BE2C (cell line): ENCODE results near the gene APOA4.
A peak's percentile ranks its signal among the peaks of the same experiment; 100 is the strongest.

Experiments
- DNase-seq: peaks from one replicate; pipeline ENCODE4 v3.0.0-alpha.2; 2020
- H3K27me3 ChIP-seq: fragments of 250-450 bp; sonication (Bioruptor Pico); 2 replicates; pipeline ENCODE4 v1.5.1; 2020; ENCODE audit warnings: mild to moderate bottlenecking
- H3K36me3 ChIP-seq: fragments of 250-450 bp; sonication (Bioruptor Pico); 2 replicates; pipeline ENCODE4 v1.5.1; 2020; ENCODE audit warnings: mild to moderate bottlenecking
- H3K4me1 ChIP-seq: fragments of 250-450 bp; sonication (Bioruptor Pico); 2 replicates; pipeline ENCODE4 v1.5.1; 2020
- H3K4me3 ChIP-seq: 2 replicates; pipeline ENCODE4 v1.5.1; 2011; ENCODE audit warnings: low read depth, low read length
- H3K9me3 ChIP-seq: fragments of 250-450 bp; sonication (Bioruptor Pico); 2 replicates; pipeline ENCODE4 v1.5.1; 2020
- CTCF ChIP-seq: IDR thresholded peaks from 2 replicates; pipeline ENCODE4 v1.5.1; 2012; ENCODE audit warnings: mild to moderate bottlenecking, low read depth, low read length

The APOA4 gene

GRCh38 chr11:116792869-116793771 is 30.0 kb downstream of the APOA4 start:
- no peak overlapping the region for H3K4me3 ChIP-seq
- H3K36me3 ChIP-seq = no peaks in the 10 kb centered on the region
- peaks cover 3% of the 10 kb centered on the region; the same call in 1 of the 2 replicates for H3K4me1 ChIP-seq
- no peaks in the 10 kb centered on the region for H3K27me3 ChIP-seq
- no peaks in the 10 kb centered on the region for H3K9me3 ChIP-seq
- DNase-seq = no peak
- no peak for TF ChIP-seq CTCF

GRCh38 chr11:116792144-116792868 is 30.8 kb downstream of the APOA4 start:
- no peak for DNase-seq
- H3K9me3 ChIP-seq = no peaks in the 10 kb centered on the region
- H3K4me3 ChIP-seq = no peak overlapping the region
- TF ChIP-seq CTCF = no peak
- H3K36me3 ChIP-seq = no peaks in the 10 kb centered on the region
- no peaks in the 10 kb centered on the region for H3K4me1 ChIP-seq
- H3K27me3 ChIP-seq = no peaks in the 10 kb centered on the region

GRCh38 chr11:116791813-116792143 is 31.3 kb downstream of the APOA4 start, which contains the start of gene APOA5:
Gene APOA5, minus strand, starts transcription at chr11:116791879. Its CDS starts 19 bp downstream, at chr11:116791860.
- H3K36me3 ChIP-seq = no peaks in the 10 kb centered on the region
- no peak within 1 kb of the TSS for H3K4me3 ChIP-seq
- H3K4me1 ChIP-seq = no peaks in the 10 kb centered on the region
- no peaks in the 10 kb centered on the region for H3K9me3 ChIP-seq
- no peaks in the 10 kb centered on the region for H3K27me3 ChIP-seq
- DNase-seq = no peak
- no peak for TF ChIP-seq CTCF

GRCh38 chr11:116791002-116791812 is 31.9 kb downstream of the APOA4 start:
- H3K27me3 ChIP-seq = no peaks in the 10 kb centered on the region
- no peaks in the 10 kb centered on the region for H3K4me1 ChIP-seq
- peak; percentile 91 for TF ChIP-seq CTCF
- no peaks in the 10 kb centered on the region for H3K9me3 ChIP-seq
- no peak overlapping the region for H3K4me3 ChIP-seq
- peaks cover 2% of the 10 kb centered on the region; the same call in 1 of the 2 replicates for H3K36me3 ChIP-seq
- DNase-seq = peak; percentile 87

DNA sequence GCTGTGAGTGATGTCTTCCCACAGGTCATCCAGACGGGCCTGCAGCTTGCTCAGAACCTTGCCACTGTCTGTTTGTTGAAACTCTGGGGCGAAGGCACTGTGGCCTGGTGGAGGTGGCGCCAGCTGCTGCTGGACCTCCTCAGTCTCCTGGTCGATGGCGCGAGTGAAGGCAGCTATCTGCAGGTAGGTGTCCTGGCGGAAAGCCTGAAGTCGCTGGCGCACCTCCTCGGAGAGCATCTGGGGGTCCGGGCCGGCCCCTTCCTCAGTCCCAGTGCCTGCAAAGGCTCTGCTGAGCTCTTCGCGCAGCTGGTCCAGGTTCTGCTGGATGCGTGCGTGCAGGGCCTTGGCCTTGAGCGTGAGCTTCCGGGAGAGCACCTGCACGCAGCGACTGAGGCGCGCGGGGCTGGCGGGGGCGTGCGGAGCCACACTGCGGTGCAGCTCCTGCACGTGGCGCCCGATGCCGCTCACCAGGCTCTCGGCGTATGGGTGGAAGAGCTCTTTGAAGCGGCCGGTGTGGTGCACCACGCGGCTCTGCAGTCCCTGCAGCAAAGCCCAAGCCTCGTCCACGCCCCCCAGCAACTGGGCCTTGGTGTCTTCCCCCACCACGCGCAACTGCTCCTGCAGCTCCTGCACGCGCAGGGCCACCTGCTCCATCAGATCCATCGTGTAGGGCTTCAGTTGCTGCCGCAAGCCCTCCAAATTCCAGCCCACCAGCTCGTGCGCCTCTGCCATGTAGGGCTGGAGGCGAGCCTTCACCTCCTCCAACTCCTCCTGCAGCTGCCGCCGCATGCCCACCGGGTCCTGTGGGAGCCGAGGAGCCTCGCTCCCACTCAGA is 32.7 kb downstream of the APOA4 start:
- H3K4me3 ChIP-seq = no peak overlapping the region

More for the DNA sequence above, 32.7 kb downstream of the APOA4 start:
- H3K27me3 ChIP-seq = no peaks in the 10 kb centered on the region
- H3K9me3 ChIP-seq = no peaks in the 10 kb centered on the region
- DNase-seq = no peak
- H3K4me1 ChIP-seq = no peaks in the 10 kb centered on the region
- TF ChIP-seq CTCF = no peak
- H3K36me3 ChIP-seq = peaks cover 10% of the 10 kb centered on the region
